ENCODE results near the gene KIF5A. TPM values are rescaled to one million over a fixed set of nuclear protein-coding genes. Genes with fewer than 3 reads are reported as not detected.
"Not testable (repeated sequence)": the region's sequence is repeated elsewhere in the genome, so short reads cannot be mapped to it uniquely, and the experiment has no call there.

The KIF5A gene
- total and polyA plus RNA-seq, 2 experiments from 2014 or later: 0.11 to 0.36 TPM

- no peak for DNase-seq (ENCODE audit: low read depth in 1 of 2, low spot score in 1 of 2)
- Histone ChIP-seq H3K4me3 (no peak overlapping the region), H3K4me1 (ENCODE audit: low read depth) (no peaks in the 10 kb centered on the region), H3K9me3 (ENCODE audit: low read depth) (no peaks in the 10 kb centered on the region), H3K27ac (no peak overlapping the region), H3K36me3 (peaks cover 62% of the 10 kb centered on the region), H3K27me3 (no peaks in the 10 kb centered on the region)
- no peak for TF ChIP-seq CTCF (IDR thresholded peaks at IDR 0.05; ENCODE audit: low read depth, low read length)
Measured at GRCh38 chr12:57511588-57512325, 38.1 kb upstream of the KIF5A start.

GRCh38 chr12:57512665-57513064 lies 37.2 kb upstream of the KIF5A start:
- TF ChIP-seq CTCF (IDR thresholded peaks at IDR 0.05; ENCODE audit: low read depth, low read length): no peak
- H3K27me3 ChIP-seq: no peaks in the 10 kb centered on the region
- H3K4me1 ChIP-seq (ENCODE audit: low read depth): no peaks in the 10 kb centered on the region
- H3K4me3 ChIP-seq: no peak overlapping the region
- H3K27ac ChIP-seq: no peak overlapping the region
- H3K9me3 ChIP-seq (ENCODE audit: low read depth): no peaks in the 10 kb centered on the region
- peaks cover 70% of the 10 kb centered on the region for H3K36me3 ChIP-seq
- DNase-seq (ENCODE audit: low read depth in 1 of 2, low spot score in 1 of 2): no peak

- Histone ChIP-seq H3K27me3 (no peaks in the 10 kb centered on the region), H3K36me3 (peaks cover 70% of the 10 kb centered on the region), H3K9me3 (ENCODE audit: low read depth) (no peaks in the 10 kb centered on the region), H3K27ac (no peak overlapping the region), H3K4me3 (no peak overlapping the region), H3K4me1 (ENCODE audit: low read depth) (peaks cover 2% of the 10 kb centered on the region)
- no peak for TF ChIP-seq CTCF (IDR thresholded peaks at IDR 0.05; ENCODE audit: low read depth, low read length)
- no peak for DNase-seq (ENCODE audit: low read depth in 1 of 2, low spot score in 1 of 2)
Measured at GRCh38 chr12:57513266-57513665, 36.6 kb upstream of the KIF5A start.

GRCh38 chr12:57513677-57514076 lies 36.2 kb upstream of the KIF5A start:
- DNase-seq (ENCODE audit: low read depth in 1 of 2, low spot score in 1 of 2); H3K27me3 ChIP-seq; H3K4me1 ChIP-seq (ENCODE audit: low read depth); H3K9me3 ChIP-seq (ENCODE audit: low read depth); H3K27ac ChIP-seq; H3K4me3 ChIP-seq: not testable (repeated sequence)
- peaks cover 70% of the 10 kb centered on the region for H3K36me3 ChIP-seq

- Histone ChIP-seq H3K4me1 (ENCODE audit: low read depth) (peaks cover 10% of the 10 kb centered on the region), H3K27ac (peak overlapping the region; percentile 56), H3K36me3 (peaks cover 65% of the 10 kb centered on the region)
- H3K4me3 ChIP-seq; H3K9me3 ChIP-seq (ENCODE audit: low read depth); H3K27me3 ChIP-seq; DNase-seq (ENCODE audit: low read depth in 1 of 2, low spot score in 1 of 2): not testable (repeated sequence)
Measured at GRCh38 chr12:57514246-57514645, 35.6 kb upstream of the KIF5A start.

GRCh38 chr12:57514720-57515407 lies 35.0 kb upstream of the KIF5A start:
- Histone ChIP-seq H3K4me1 (ENCODE audit: low read depth) (peaks cover 11% of the 10 kb centered on the region), H3K36me3 (peaks cover 59% of the 10 kb centered on the region), H3K27me3 (no peaks in the 10 kb centered on the region), H3K27ac (peak overlapping the region; percentile 56), H3K4me3 (no peak overlapping the region), H3K9me3 (ENCODE audit: low read depth) (no peaks in the 10 kb centered on the region)
- DNase-seq (ENCODE audit: low read depth in 1 of 2, low spot score in 1 of 2): peak in 1 of 2 donors; percentile 8
- no peak for TF ChIP-seq CTCF (IDR thresholded peaks at IDR 0.05; ENCODE audit: low read depth, low read length)

Data from cardiac muscle cell (in vitro differentiated cells and primary cell).